AG20443 (cell line): ENCODE data around the gene RTN4R.
"Not testable (repeated sequence)": the region's sequence is repeated elsewhere in the genome, so short reads cannot be mapped to it uniquely, and the experiment has no call there.

Source experiments
- DNase-seq: peaks from one replicate; pipeline ENCODE4 v3.0.0; 2012; ENCODE audit warnings: low spot score, mixed read lengths

Gene RTN4R

GRCh38 chr22:20268279-20269012, at the start of gene RTN4R:
Gene RTN4R (minus strand): TSS chr22:20268318. CDS start chr22:20268092, 226 bp downstream.
- peak; percentile 89 for DNase-seq

- DNase-seq: not testable (repeated sequence)
These were observed 49.4 kb upstream of the RTN4R start for GRCh38 chr22:20317402-20318042.

- no peak for DNase-seq
These were observed 48.8 kb upstream of the RTN4R start for GRCh38 chr22:20316844-20317401.

GRCh38 chr22:20316217-20316843, 48.2 kb upstream of the RTN4R start:
- DNase-seq: no peak

GRCh38 chr22:20315337-20316216, 47.5 kb upstream of the RTN4R start:
- no peak for DNase-seq

- not testable (repeated sequence) for DNase-seq
These were observed 46.7 kb upstream of the RTN4R start for GRCh38 chr22:20314741-20315336.

- DNase-seq: not testable (repeated sequence)
These were observed 46.1 kb upstream of the RTN4R start for GRCh38 chr22:20314206-20314605.

GRCh38 chr22:20313306-20314077, 45.4 kb upstream of the RTN4R start:
- DNase-seq: not testable (repeated sequence)

GRCh38 chr22:20312396-20313191, 44.5 kb upstream of the RTN4R start:
- no peak for DNase-seq

- DNase-seq: not testable (repeated sequence)
These were observed 43.3 kb upstream of the RTN4R start for GRCh38 chr22:20311249-20312062.

- not testable (repeated sequence) for DNase-seq
These were observed 42.7 kb upstream of the RTN4R start for GRCh38 chr22:20310773-20311172.

GRCh38 chr22:20310180-20310579, 42.1 kb upstream of the RTN4R start:
- DNase-seq: not testable (repeated sequence)

GRCh38 chr22:20308806-20309650, 40.9 kb upstream of the RTN4R start:
- DNase-seq: not testable (repeated sequence)

- not testable (repeated sequence) for DNase-seq
These were observed 39.6 kb upstream of the RTN4R start for GRCh38 chr22:20307448-20308447.

GRCh38 chr22:20306646-20307447, 38.7 kb upstream of the RTN4R start:
- not testable (repeated sequence) for DNase-seq
